Neural progenitor cell (in vitro differentiated cells): ENCODE results near the gene PIP5KL1. TPM values are rescaled to one million over a fixed set of nuclear protein-coding genes. Genes with fewer than 3 reads are reported as not detected.
A peak's percentile ranks its signal among the peaks of the same experiment; 100 is the strongest.

Experiments used
- DNase-seq: peaks from one replicate; pipeline ENCODE4 v3.0.0-alpha.2; 2016; ENCODE audit warnings: low spot score
- H2AFZ ChIP-seq: fragments of 200-600 bp; sonication (generic); replicated peaks from 2 replicates; pipeline ENCODE4 v1.6.1; 2016; ENCODE audit warnings: antibody characterized with exemption
- H3F3A ChIP-seq: fragments of 200-600 bp; sonication (generic); 2 replicates; pipeline ENCODE4 v1.6.1; 2016; ENCODE audit warnings: antibody characterized with exemption, low read depth
- H3K27ac ChIP-seq: fragments of 200-600 bp; sonication (generic); 2 replicates; pipeline ENCODE4 v1.5.1; 2016; ENCODE audit warnings: mild to moderate bottlenecking
- H3K27me3 ChIP-seq: fragments of 200-600 bp; sonication (generic); 2 replicates; pipeline ENCODE4 v1.6.1; 2016; ENCODE audit warnings: mild to moderate bottlenecking, moderate library complexity
- H3K36me3 ChIP-seq: fragments of 200-600 bp; sonication (generic); 2 replicates; pipeline ENCODE4 v1.5.1; 2016
- H3K4me1 ChIP-seq: fragments of 200-600 bp; sonication (generic); 2 replicates; pipeline ENCODE4 v1.6.1; 2016; ENCODE audit warnings: mixed run types
- H3K4me2 ChIP-seq: fragments of 200-600 bp; sonication (generic); 2 replicates; pipeline ENCODE4 v1.6.1; 2016
- H3K4me3 ChIP-seq: fragments of 200-600 bp; sonication (generic); 2 replicates; pipeline ENCODE4 v1.5.1; 2016
- H3K79me2 ChIP-seq: fragments of 200-600 bp; sonication (generic); 2 replicates; pipeline ENCODE4 v1.6.1; 2016; ENCODE audit warnings: low read depth
- H3K9ac ChIP-seq: fragments of 200-600 bp; sonication (generic); 2 replicates; pipeline ENCODE4 v1.6.1; 2016
- H3K9me3 ChIP-seq: fragments of 200-600 bp; sonication (generic); 2 replicates; pipeline ENCODE4 v1.5.1; 2016; ENCODE audit warnings: low read depth
- H4K20me1 ChIP-seq: fragments of 200-600 bp; sonication (generic); 2 replicates; pipeline ENCODE4 v1.6.1; 2016; ENCODE audit warnings: low read depth
- H3K27ac Mint-ChIP-seq: 3 replicates; pipeline ENCODE4 v1.8.0; 2021; ENCODE audit warnings: mixed read lengths
- H3K27me3 Mint-ChIP-seq: 2 replicates; pipeline ENCODE4 v1.8.0; 2022; ENCODE audit warnings: low read depth, mild to moderate bottlenecking, inconsistent platforms, moderate library complexity, mixed read lengths; ENCODE audit not compliant: insufficient read depth
- H3K36me3 Mint-ChIP-seq: 3 replicates; pipeline ENCODE4 v1.8.0; 2021; ENCODE audit warnings: mixed read lengths
- H3K4me1 Mint-ChIP-seq: 3 replicates; pipeline ENCODE4 v1.8.0; 2021; ENCODE audit warnings: mixed read lengths
- H3K4me3 Mint-ChIP-seq: 3 replicates; pipeline ENCODE4 v1.8.0; 2021; ENCODE audit warnings: mild to moderate bottlenecking, moderate library complexity, mixed read lengths
- H3K9me3 Mint-ChIP-seq: 3 replicates; pipeline ENCODE4 v1.8.0; 2020; ENCODE audit warnings: mixed read lengths
- EZH2 ChIP-seq: fragments of 200-600 bp; sonication (generic); IDR thresholded peaks from 2 replicates; pipeline ENCODE4 v1.6.1; 2017; ENCODE audit warnings: antibody characterized with exemption, mild to moderate bottlenecking, moderate library complexity
- EZH2phosphoT487 ChIP-seq: fragments of 200-600 bp; sonication (generic); IDR thresholded peaks from 2 replicates; pipeline ENCODE4 v1.6.1; 2017; ENCODE audit warnings: antibody characterized with exemption
- total RNA-seq: library from RNA; depleted of rRNA; stranded (reverse); fragments of >200 nt; gene quantifications from 2 replicates; pipeline ENCODE4 v1.2.3, GENCODE V29; 2015; ENCODE audit warnings: low replicate concordance
- TF ChIP-seq, protein P1 (sequence below): fragments of 200-600 bp; sonication (generic); IDR thresholded peaks from 2 replicates; pipeline ENCODE4 v1.5.1; 2017; ENCODE audit warnings: antibody characterized with exemption, mild to moderate bottlenecking

Gene PIP5KL1
- total RNA-seq, 1 donor from 2014 or later: 1.4 TPM

DNA sequence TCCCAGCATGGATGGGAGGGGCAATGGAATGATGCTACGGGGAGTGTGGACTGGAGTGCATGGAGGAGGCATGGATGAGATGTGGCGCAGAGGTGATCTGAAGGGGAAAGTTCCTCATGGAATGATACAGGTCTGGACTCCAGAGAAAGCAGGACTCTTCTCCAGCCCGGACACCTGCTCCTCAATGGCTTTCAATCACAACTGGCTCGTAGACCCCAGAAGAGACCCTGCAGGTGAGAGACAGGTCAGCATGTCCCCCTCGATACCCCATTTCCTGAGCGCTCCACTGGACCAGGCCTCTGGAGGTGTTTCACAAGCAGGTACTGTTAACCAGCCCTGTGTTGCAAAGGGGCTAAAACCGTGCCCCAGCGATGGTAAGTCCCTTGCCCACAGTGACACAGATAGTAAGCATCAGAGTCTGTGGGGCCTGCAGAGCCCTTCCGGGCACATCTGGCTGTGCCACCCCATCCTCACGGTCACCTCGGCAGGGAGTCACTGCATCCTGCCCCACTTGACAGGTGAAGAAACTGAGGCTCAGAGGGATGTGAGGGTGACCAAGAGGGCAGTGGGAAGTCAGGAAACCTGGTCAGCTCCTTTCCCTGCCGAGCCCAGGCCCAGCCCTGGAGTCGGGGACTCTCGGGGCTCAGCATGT, 12.6 kb upstream of the PIP5KL1 start:
- H3K9me3 ChIP-seq: no peaks in the 10 kb centered on the region
- H3K4me3 ChIP-seq: no peak overlapping the region
- Mint-ChIP-seq H3K27me3 (peaks cover 9% of the 10 kb centered on the region), H3K4me1 (peaks cover 13% of the 10 kb centered on the region), H3K27ac (no peak overlapping the region), H3K36me3 (peaks cover 13% of the 10 kb centered on the region), H3K4me3 (peak overlapping the region; percentile 50), H3K9me3 (no peaks in the 10 kb centered on the region)
- DNase-seq: no peak
- no peak overlapping the region for H3K9ac ChIP-seq
- no peak overlapping the region for H3K4me2 ChIP-seq
- no peaks in the 10 kb centered on the region for H3K79me2 ChIP-seq
- no peak overlapping the region for H2AFZ ChIP-seq
- H3K4me1 ChIP-seq: peaks cover 3% of the 10 kb centered on the region
- TF ChIP-seq EZH2 (no peak), EZH2phosphoT487 (no peak)
- TF ChIP-seq, protein P1, sequence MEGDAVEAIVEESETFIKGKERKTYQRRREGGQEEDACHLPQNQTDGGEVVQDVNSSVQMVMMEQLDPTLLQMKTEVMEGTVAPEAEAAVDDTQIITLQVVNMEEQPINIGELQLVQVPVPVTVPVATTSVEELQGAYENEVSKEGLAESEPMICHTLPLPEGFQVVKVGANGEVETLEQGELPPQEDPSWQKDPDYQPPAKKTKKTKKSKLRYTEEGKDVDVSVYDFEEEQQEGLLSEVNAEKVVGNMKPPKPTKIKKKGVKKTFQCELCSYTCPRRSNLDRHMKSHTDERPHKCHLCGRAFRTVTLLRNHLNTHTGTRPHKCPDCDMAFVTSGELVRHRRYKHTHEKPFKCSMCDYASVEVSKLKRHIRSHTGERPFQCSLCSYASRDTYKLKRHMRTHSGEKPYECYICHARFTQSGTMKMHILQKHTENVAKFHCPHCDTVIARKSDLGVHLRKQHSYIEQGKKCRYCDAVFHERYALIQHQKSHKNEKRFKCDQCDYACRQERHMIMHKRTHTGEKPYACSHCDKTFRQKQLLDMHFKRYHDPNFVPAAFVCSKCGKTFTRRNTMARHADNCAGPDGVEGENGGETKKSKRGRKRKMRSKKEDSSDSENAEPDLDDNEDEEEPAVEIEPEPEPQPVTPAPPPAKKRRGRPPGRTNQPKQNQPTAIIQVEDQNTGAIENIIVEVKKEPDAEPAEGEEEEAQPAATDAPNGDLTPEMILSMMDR: no peak
- peaks cover 30% of the 10 kb centered on the region for H3F3A ChIP-seq
- H3K27me3 ChIP-seq: no peaks in the 10 kb centered on the region
- peaks cover 27% of the 10 kb centered on the region for H4K20me1 ChIP-seq
- H3K27ac ChIP-seq: no peak overlapping the region
- H3K36me3 ChIP-seq: no peaks in the 10 kb centered on the region

DNA sequence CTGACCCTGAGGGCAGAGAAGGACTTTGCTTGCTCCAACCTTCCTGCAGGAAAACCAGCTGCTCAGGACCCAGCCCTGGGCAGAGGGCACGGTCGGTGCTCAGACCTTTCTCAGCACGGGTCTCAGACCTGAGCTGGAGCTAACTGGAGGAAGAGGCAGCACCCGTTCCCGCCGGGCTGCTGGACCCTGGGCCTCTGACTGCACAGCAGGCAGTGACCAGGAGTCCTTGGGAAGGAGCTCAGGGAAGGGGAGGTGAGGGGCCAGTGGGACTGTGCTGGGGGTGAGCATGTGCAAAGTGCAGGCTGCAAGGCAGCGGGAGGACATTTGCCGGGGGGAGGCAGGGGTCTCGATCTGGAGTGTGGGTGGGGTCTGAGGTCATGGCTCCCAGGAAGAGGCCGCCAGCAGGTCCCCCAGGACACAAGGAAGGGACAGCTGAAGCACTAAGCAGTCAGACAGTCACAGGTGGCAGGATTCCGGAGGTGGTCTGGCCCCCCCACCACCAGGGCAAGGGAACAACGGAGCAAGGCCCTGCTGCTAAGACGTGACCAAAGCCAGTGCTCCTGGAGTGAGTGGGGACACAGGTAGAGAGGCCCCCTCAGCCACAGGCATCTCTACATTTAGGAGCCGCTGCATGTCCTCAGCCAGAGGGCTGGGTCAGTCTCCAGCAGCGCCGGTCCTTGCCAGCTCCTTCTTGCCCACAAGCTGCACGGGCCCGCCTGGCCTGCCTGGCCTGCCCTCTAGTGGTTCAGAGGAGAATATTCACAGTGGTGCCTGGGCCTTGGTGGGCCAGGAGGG, 11.8 kb upstream of the PIP5KL1 start:
- Mint-ChIP-seq H3K4me3 (peak overlapping the region; percentile 50), H3K9me3 (no peaks in the 10 kb centered on the region), H3K4me1 (peaks cover 19% of the 10 kb centered on the region), H3K36me3 (peaks cover 13% of the 10 kb centered on the region), H3K27ac (no peak overlapping the region), H3K27me3 (peaks cover 14% of the 10 kb centered on the region)
- peaks cover 3% of the 10 kb centered on the region for H3K4me1 ChIP-seq
- H3K4me3 ChIP-seq: no peak overlapping the region
- peaks cover 31% of the 10 kb centered on the region for H3F3A ChIP-seq
- H3K79me2 ChIP-seq: peaks cover 1% of the 10 kb centered on the region
- H3K27ac ChIP-seq: no peak overlapping the region
- peak overlapping the region; percentile 27 for H3K9ac ChIP-seq
- no peaks in the 10 kb centered on the region for H3K36me3 ChIP-seq
- H3K4me2 ChIP-seq: no peak overlapping the region
- H2AFZ ChIP-seq: no peak overlapping the region
- peaks cover 27% of the 10 kb centered on the region for H4K20me1 ChIP-seq
- DNase-seq: peak; percentile 83
- H3K9me3 ChIP-seq: no peaks in the 10 kb centered on the region
- TF ChIP-seq EZH2phosphoT487 (no peak), EZH2 (no peak)
- TF ChIP-seq, protein P1: peak; percentile 87
- no peaks in the 10 kb centered on the region for H3K27me3 ChIP-seq

DNA sequence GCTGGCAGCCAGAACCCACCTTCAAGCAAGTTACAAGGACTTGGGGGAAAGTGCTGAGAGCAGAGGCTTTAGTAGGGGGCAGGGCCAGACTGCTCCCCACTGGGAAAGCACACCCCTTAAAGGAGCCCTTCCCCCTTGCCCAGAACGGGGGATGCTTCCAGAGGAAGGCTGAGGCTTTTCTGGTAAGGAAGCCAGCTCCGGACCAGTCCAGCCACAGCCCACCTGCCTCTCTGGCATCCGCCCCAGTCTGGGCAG, 11.3 kb upstream of the PIP5KL1 start:
- no peak overlapping the region for H3K4me3 Mint-ChIP-seq
- Histone ChIP-seq H4K20me1 (peaks cover 31% of the 10 kb centered on the region), H3K9ac (peak overlapping the region; percentile 27), H3K79me2 (peaks cover 6% of the 10 kb centered on the region), H3K9me3 (no peaks in the 10 kb centered on the region), H3K4me3 (no peak overlapping the region), H3K27ac (no peak overlapping the region), H3K36me3 (no peaks in the 10 kb centered on the region), H3K27me3 (no peaks in the 10 kb centered on the region), H2AFZ (no peak overlapping the region), H3F3A (peaks cover 31% of the 10 kb centered on the region), H3K4me2 (no peak overlapping the region), H3K4me1 (peaks cover 5% of the 10 kb centered on the region)
- no peaks in the 10 kb centered on the region for H3K9me3 Mint-ChIP-seq
- peaks cover 24% of the 10 kb centered on the region for H3K4me1 Mint-ChIP-seq
- TF ChIP-seq EZH2: no peak
- TF ChIP-seq, protein P1: no peak
- no peak overlapping the region for H3K27ac Mint-ChIP-seq
- no peak for DNase-seq
- H3K36me3 Mint-ChIP-seq: peaks cover 16% of the 10 kb centered on the region
- peaks cover 13% of the 10 kb centered on the region for H3K27me3 Mint-ChIP-seq
